Ovary (tissue), 3 donors: ENCODE data around the gene MID1.

Experiments used
- CTCF ChIP-seq, 3 donors: fragments of 450-650 bp in 2 of 3; fragments of 200-600 bp in 1 of 3; IDR thresholded peaks; one replicate each; pipeline versions ENCODE4 v1.5.1 to v1.8.0; 2016 to 2022; ENCODE audit warnings: antibody characterized with exemption in 3 of 3, mild to moderate bottlenecking in 1 of 3
- EP300 ChIP-seq: sonication (generic); formaldehyde crosslinking; IDR thresholded peaks from one replicate; pipeline ENCODE4 v1.6.1; 2017; ENCODE audit warnings: antibody characterized with exemption
- POLR2A ChIP-seq: fragments of 450-650 bp; IDR thresholded peaks from one replicate; pipeline ENCODE4 v1.6.1; 2017; ENCODE audit warnings: antibody characterized with exemption, mild to moderate bottlenecking, moderate library complexity
- donor health status: DM: no; HTN: no; CAD: no.

- TF ChIP-seq POLR2A (no peak), CTCF (IDR thresholded peaks at IDR 0.05) (no peak), EP300 (no peak)
Measured at GRCh38 chrX:10631416-10632145, 11.2 kb upstream of the MID1 start.
